ENCODE measurements around the gene CDH23.
A peak's percentile ranks its signal among the peaks of the same experiment; 100 is the strongest.

CDH23 gene

DNA sequence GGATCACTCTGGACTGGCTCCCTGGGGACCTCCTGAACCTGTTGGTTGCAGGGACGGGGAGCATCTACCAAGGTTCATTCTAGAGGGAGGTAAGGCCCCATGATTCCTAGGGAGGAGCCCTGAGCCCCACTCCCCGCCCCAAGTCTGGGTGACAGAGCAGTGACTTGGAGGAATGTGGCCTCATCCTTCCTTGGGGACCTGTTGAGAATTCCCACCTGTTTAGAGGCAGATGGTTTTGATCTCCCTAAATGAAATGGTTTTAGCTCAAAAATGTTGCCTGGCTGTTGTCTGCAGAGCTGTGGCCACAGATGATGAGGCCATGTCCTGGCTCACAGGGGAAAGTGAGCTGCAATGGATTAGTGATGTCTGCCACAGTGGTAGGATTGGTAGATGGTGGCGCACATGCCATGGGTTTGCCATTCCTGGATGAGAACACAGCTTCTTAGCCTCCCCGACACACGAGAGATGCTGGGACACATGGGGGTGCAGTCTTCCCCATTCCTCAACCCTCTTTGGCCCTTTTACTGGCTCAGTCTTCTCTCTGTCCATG lies 310.6 kb downstream of the CDH23 start:
- Histone ChIP-seq H4K20me1 (ENCODE audit: control insufficient read depth, insufficient read depth, low read depth, low read length) (no peaks in the 10 kb centered on the region), H3K36me3 (ENCODE audit: control insufficient read depth, low read length) (no peaks in the 10 kb centered on the region), H3K9me3 (ENCODE audit: control insufficient read depth, insufficient read depth, low read length) (no peaks in the 10 kb centered on the region), H3K4me2 (ENCODE audit: low read length) (no peak overlapping the region), H3K79me2 (ENCODE audit: control insufficient read depth, low read length) (no peaks in the 10 kb centered on the region), H3K9me2 (replicated peaks; ENCODE audit: control insufficient read depth, low read length) (no peaks in the 10 kb centered on the region), H3K4me3 (ENCODE audit: low read length) (no peak overlapping the region), H3F3A (ENCODE audit: control insufficient read depth, insufficient read depth) (no peaks in the 10 kb centered on the region), H3K27me3 (ENCODE audit: control insufficient read depth, low read length) (peaks cover 3% of the 10 kb centered on the region; the same call in 1 of the 2 replicates), H3K4me1 (ENCODE audit: control insufficient read depth, low read length) (peaks cover 1% of the 10 kb centered on the region), H3K27ac (ENCODE audit: low read depth, low read length) (no peak overlapping the region)
- no peak for TF ChIP-seq EZH2phosphoT487 (IDR thresholded peaks at IDR 0.05; ENCODE audit: borderline replicate concordance, low read length)
- TF ChIP-seq CTCF (IDR thresholded peaks at IDR 0.05; ENCODE audit: low read depth, low read length, poor library complexity, severe bottlenecking) = no peak

- H3K4me2 ChIP-seq (ENCODE audit: low read length) = no peak overlapping the region
- H3K36me3 ChIP-seq (ENCODE audit: control insufficient read depth, low read length) = no peaks in the 10 kb centered on the region
- no peaks in the 10 kb centered on the region for H3K9me2 ChIP-seq (replicated peaks; ENCODE audit: control insufficient read depth, low read length)
- no peak overlapping the region for H3K27ac ChIP-seq (ENCODE audit: low read depth, low read length)
- no peaks in the 10 kb centered on the region for H4K20me1 ChIP-seq (ENCODE audit: control insufficient read depth, insufficient read depth, low read depth, low read length)
- no peaks in the 10 kb centered on the region for H3F3A ChIP-seq (ENCODE audit: control insufficient read depth, insufficient read depth)
- peaks cover 3% of the 10 kb centered on the region; the same call in 1 of the 2 replicates for H3K27me3 ChIP-seq (ENCODE audit: control insufficient read depth, low read length)
- no peak overlapping the region for H3K4me3 ChIP-seq (ENCODE audit: low read length)
- no peaks in the 10 kb centered on the region for H3K9me3 ChIP-seq (ENCODE audit: control insufficient read depth, insufficient read depth, low read length)
- H3K79me2 ChIP-seq (ENCODE audit: control insufficient read depth, low read length) = no peaks in the 10 kb centered on the region
- H3K4me1 ChIP-seq (ENCODE audit: control insufficient read depth, low read length) = peaks cover 8% of the 10 kb centered on the region
- TF ChIP-seq CTCF (IDR thresholded peaks at IDR 0.05; ENCODE audit: low read depth, low read length, poor library complexity, severe bottlenecking) (peak; percentile 97), EZH2phosphoT487 (IDR thresholded peaks at IDR 0.05; ENCODE audit: borderline replicate concordance, low read length) (no peak)
Measured at GRCh38 chr10:71708301-71708703, 311.6 kb downstream of the CDH23 start.

DNA sequence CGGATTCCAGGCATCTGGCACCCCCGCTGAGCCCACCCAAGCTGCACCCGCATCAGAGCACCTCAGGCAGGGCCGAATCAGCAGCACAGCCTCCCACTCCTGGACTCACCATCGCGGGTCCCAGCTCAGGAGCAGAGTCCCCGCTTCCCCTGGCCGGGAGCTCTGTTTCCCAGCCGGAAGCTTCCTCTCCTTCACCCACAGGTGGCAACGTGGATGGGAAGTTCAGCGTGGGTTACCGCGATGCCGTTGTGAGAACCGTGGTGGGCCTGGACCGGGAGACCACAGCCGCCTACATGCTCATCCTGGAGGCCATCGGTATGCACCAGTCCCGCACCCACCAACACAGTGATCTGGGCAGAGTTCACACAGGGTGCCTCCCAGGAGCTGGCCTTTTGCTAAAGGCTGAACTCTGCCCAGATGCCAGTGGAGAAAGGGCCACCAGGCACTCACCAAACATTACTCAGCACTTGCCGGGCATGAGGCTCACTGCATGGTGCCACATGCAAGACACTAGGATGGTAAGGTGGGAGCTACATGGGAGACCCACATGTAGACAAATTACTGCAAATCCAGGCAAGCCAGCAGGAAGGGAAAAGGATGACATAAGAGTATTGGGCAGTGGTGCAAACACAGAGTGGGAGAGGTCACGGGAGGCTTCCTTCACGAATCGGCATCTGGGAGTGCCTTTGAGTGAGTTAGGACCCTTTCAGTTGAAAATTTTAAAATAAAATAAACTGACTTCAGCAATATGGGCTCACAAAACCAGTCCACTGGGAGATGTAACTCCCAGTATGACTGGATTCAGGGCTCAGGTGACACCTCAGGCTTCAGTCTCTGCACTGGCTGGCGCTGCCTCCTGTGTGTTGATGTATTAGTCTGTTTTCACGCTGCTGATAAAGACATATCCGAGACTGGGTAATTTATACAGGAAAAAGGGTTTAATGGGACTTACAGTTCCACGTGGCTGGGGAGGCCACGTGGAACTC lies 312.5 kb downstream of the CDH23 start:
- Histone ChIP-seq H3K9me2 (replicated peaks; ENCODE audit: control insufficient read depth, low read length) (no peaks in the 10 kb centered on the region), H3K4me1 (ENCODE audit: control insufficient read depth, low read length) (peaks cover 14% of the 10 kb centered on the region), H3K27ac (ENCODE audit: low read depth, low read length) (no peak overlapping the region), H4K20me1 (ENCODE audit: control insufficient read depth, insufficient read depth, low read depth, low read length) (no peaks in the 10 kb centered on the region), H3K36me3 (ENCODE audit: control insufficient read depth, low read length) (no peaks in the 10 kb centered on the region), H3K9me3 (ENCODE audit: control insufficient read depth, insufficient read depth, low read length) (no peaks in the 10 kb centered on the region), H3F3A (ENCODE audit: control insufficient read depth, insufficient read depth) (no peaks in the 10 kb centered on the region), H3K4me2 (ENCODE audit: low read length) (no peak overlapping the region), H3K27me3 (ENCODE audit: control insufficient read depth, low read length) (peaks cover 3% of the 10 kb centered on the region; the same call in 1 of the 2 replicates), H3K4me3 (ENCODE audit: low read length) (no peak overlapping the region), H3K79me2 (ENCODE audit: control insufficient read depth, low read length) (no peaks in the 10 kb centered on the region)
- no peak for TF ChIP-seq CTCF (IDR thresholded peaks at IDR 0.05; ENCODE audit: low read depth, low read length, poor library complexity, severe bottlenecking)
- no peak for TF ChIP-seq EZH2phosphoT487 (IDR thresholded peaks at IDR 0.05; ENCODE audit: borderline replicate concordance, low read length)
